Hematopoietic multipotent progenitor cell (in vitro differentiated cells): Measurements from ENCODE around the gene MYCBP. TPM values are rescaled to one million over a fixed set of nuclear protein-coding genes. Genes with fewer than 3 reads are reported as not detected.

Experiments
- DNase-seq, 3 donors: peaks; one replicate each; pipeline ENCODE4 v3.0.0-alpha.2; 2011 to 2015; ENCODE audit warnings: low read depth in 2 of 3, low spot score in 2 of 3
- small RNA-seq: library from RNA; depleted of rRNA; stranded (forward); fragments of <200 nt; gene quantifications from one replicate; pipeline ENCODE3, GENCODE V24; 2012
- total RNA-seq: library from RNA; depleted of rRNA; stranded (reverse); fragments of >200 nt; gene quantifications from one replicate; pipeline ENCODE4 v1.2.3, GENCODE V29; 2012

MYCBP gene
- total RNA-seq, 1 donor, result 8.6 TPM

DNA sequence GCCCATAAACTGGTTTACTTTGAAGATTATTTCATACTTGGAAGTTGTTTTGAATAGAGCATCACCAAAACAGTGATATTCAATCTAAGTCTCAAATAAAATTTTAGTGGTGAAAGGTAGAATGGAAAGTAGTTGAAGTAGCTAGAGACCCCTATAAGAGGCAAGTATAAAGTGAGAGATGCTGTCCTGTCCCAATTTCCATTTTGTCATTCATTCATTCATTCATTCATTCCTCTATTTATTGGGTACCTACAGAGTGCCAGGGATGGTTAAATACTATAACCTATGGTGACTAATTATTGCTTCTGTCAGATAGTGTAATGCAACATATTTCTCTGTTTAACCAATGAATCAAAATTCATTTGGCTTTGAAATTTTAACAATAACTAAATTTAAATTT is 46.3 kb downstream of the MYCBP start:
- no peak for DNase-seq

DNA sequence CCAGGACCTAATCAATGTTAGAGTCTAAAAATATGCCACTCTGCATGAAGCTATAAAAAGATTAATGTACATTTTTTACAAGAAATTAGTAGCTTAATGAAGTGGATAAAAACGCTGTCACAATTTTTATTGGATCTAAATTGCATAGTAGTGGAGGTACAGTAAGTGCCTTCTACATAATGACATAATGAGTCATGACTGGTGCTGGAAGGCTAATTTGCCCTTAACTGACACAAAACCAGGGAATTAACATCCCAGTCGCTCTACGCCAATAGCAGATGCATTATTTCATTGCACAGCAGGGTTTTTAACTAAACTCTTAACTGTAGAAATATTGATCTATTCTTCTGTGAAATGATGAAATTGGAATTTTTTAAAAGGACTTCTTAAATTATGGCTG is 46.9 kb downstream of the MYCBP start:
- DNase-seq, result no peak

DNA sequence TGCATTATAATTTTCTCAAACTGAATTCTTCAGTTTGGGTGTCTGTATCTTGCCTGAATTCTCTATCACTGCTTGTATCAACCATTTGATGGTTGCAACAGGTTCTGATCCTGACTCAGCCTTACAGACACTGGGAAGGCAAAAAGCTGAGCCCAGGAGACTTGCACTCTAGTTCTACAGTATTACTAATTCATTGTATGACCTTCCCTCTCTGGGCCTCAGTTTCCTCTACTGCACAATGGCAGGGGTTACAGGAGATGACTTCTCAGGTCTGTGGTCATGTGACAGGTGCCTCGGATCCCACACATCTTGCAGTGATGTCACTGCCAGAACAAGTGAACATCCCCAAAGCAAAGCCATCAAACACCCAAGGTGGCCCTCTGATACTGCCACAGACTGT is 52.3 kb downstream of the MYCBP start:
- no peak for DNase-seq

DNA sequence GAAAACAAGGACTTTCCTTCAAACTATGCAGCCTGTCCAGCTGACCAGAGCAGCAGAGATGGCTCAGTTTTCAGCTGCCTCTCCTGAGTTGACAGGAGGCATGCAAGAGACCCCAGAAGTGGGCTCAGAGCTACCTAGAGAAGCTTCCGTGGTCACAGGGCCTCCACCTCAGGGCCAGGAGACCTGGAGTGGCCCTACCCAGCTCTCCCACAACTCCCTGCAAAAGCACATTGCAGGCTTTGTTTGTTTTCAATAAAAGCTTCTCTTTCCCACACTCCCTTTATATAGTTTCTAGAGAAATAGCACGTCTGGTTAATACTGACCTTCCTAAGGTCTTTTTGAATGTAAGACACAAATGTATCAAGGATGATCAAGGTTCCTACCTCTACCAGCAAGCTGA is 53.6 kb downstream of the MYCBP start:
- DNase-seq, result no peak

DNA sequence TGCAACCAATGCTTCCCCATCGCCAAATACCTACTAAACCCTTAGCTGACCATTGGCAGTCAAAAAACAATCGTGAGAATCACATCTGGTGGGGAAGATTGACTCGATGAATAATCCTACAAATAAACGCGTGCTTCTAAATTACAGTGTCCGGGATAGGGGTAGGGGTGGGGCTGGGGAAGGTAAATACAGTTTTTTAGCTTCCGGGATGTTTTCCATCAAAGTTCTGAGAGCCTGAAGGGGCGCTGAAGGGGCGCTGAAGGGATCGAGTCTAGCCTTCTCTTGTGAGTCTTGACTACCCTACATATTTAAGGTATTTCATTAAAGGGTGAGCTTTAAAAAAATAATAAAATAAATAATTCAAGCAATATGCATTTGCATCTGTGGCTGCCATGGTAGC is 54.1 kb downstream of the MYCBP start:
- DNase-seq, result no peak

DNA sequence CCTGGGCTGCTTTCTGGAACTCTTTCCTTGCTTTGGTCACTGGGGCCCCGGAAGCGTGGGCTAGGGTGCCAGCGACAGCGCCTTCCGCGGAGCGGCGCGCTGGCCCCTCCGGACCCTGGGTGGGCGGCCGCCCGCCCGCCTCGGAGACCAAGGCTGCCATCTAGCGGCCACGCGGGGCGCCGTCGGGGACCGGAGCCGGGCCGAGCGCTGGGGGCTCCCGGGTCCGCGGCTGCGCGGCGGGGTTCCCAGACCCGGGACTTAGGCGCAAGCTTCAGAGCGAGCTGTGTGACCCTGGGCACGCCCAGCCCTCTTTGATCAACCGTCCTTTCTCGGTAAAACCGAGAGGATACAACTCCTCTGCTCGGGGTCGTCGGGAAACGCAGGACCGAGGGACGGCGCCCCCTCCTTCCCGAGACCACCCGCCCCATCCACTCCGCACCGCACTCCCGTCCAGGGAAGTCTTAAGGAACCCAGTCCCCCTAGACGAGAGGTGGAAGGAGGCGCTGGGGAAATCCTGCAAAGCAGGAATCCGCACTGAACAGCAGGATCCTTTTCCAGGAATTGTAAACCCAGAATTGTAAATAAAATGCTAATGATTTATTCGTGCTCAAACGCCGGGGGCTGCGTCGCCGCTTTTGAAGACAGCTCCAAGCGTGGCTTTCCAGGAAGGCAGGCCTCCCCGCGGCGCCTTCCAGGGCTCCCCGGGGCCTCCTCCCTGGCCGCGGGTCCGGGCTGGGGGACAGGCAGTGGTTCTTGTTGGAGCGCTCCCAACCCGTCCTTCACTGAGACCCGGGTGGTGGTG is 54.8 kb downstream of the MYCBP start:
- peak; percentile 13 to 48 (median 42) for DNase-seq

DNA sequence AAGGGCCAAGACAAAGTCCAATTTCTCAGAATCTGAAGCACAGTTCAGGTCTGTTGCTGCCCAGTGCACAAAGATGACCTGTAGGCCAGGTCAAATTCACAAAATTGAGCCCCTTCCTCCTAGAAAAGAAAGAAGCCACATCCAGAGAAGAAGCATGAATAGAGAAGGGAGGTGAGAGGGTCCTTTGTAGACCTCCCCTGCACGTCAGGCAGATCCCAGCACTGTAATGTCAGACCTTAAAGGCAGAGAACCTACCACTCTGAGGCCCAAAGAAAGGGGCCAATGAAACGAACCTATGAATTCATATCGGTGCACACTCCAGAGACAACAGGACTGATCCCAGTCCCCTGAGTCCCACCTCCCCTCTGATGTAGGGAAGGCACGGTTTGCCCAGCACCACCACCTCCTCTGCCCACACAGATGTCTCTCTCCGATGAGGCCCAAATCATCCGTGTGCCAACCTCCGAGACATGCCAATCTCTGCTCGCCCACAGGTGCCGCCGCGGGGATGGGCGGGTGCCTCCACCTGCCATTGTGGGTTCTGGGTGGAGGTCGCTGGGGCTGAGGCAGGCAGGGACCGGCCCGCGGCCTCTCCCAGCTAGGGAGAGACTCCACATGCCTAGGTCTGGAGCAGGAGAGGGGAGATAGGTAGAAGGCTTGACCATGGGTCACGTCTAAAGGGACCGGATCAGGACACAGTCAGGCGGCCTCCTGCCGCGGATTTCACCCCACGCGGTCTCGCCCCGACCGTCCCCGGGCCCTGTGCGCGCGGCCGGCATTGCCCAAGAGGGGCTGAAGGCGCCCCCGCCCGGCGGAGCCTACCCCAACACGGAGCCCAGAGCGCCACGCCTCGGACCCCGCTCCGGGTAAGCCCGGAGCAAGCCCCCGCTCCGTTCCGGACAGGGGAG is 55.6 kb downstream of the MYCBP start:
- DNase-seq, result no peak

DNA sequence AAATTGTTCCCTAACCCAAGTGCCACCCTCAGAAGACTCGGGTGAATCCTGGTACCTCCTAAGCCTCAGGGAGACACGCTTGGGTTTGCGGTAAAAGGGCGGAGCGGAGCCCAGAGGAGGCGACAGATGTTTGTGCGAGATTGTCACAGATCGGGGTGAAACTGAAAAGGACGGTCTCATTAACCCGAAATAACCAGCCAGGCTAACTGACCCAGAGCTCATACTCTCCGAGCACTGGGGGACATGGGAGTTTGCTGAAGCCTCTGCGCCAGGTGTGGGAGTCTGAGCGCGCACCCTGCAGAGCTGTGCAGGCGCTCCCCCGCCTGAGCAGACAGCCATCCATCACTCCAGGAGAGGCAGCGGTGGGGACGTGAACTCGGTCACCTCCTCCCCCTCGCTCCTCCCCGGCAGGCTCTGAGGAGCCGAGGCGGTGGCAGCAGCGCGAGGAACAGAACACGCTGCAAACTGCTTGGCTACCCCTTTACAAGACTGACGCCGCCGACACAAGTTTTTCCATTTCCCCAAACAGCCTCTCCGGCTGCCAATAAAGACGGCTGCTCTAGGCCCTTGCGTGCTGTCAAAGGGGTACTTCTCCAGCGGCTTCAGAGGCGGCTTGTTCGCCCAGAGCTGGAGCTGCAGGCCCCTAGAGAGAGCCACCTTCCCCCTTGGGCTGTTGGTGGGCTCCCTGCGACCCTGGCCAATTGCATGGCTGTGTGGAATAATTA is 57.1 kb downstream of the MYCBP start:
- DNase-seq, result peak in 2 of 3 donors; percentile 64 to 86

DNA sequence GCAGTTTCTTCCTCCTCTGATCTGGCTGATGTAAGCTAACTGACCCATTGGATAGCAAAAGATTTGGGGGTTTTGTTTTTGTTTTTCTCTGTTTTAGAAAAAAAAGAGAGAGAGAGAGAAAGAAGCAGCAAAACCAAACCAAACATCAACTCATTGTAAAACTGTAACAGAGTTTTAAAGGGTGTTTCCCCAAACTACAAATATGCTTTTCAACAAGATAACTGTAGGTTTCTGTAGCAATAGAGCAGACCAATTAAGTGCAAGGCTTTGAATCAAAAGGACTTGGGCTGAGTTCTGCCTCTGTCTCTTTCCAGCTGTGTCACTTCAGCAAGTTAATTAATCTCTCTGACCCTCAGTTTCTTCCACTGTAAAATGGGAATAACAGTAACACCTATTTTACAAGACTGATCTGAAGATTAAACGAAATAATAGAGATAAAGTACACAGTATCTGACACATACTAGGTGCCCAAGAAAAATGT is 58.1 kb downstream of the MYCBP start:
- DNase-seq, result no peak

DNA sequence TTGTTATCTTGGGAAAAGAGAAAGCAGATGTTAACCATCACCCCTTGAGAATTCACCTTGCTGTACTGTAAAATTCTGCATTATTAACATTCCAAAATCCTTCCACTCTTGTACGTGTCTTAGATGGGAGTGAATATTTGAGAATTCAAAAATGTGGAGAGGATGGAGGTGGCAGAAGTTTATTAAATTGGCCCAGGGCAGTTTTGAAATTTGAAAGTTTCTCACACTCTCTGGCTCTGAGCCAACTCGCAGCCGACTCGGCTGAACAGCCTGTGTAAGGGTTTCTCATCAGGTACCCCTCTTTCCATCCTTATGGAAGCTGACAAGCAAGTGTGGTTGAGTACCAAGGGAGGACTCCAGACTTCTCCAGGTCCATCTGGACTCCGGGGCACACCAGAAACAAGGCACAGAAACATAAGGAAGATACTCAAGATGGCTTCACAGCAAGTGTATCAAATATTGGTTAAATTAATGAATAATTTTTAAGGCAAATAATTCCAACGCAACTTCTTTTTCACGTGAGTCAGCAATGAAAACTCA is 58.6 kb downstream of the MYCBP start:
- no peak for DNase-seq

DNA sequence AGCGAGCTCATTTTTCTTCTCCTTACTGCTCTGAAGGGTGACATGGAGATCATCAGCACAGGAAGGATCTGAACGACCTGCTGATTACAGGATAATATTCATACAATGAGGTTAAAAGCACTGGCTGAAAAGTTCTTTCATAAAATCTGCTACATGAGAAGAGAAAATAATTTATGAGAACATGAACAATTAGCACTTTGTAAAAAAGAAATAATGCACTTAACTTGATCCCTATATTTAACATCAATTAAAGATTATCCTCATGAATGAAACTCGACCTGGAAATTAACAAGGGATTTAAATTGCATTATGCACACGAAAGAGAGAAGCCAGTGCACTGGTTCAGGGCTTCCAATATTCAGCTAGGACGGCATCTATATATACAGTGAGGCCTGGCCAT is 60.2 kb downstream of the MYCBP start:
- no peak for DNase-seq

Small RNA genes within 50 kb of the gene (small RNA-seq; reads per million reads assigned to genes)
- not detected for gene GJA9-MYCBP

Other genes starting within 250 kb of the MYCBP start
- gene RRAGC, start 13.6 kb downstream of the MYCBP start, total RNA-seq, result 5.4 TPM
- not detected for gene GJA9, start 8.2 kb upstream of the MYCBP start, total RNA-seq
- gene RHBDL2, start 68.5 kb upstream of the MYCBP start, total RNA-seq, result under 0.01 TPM
- gene AKIRIN1, start 117.9 kb upstream of the MYCBP start, total RNA-seq, result 24.2 TPM
- 118 TPM for gene NDUFS5, start 153.0 kb upstream of the MYCBP start, total RNA-seq